Measurements from ENCODE around the gene STN1.

DNA sequence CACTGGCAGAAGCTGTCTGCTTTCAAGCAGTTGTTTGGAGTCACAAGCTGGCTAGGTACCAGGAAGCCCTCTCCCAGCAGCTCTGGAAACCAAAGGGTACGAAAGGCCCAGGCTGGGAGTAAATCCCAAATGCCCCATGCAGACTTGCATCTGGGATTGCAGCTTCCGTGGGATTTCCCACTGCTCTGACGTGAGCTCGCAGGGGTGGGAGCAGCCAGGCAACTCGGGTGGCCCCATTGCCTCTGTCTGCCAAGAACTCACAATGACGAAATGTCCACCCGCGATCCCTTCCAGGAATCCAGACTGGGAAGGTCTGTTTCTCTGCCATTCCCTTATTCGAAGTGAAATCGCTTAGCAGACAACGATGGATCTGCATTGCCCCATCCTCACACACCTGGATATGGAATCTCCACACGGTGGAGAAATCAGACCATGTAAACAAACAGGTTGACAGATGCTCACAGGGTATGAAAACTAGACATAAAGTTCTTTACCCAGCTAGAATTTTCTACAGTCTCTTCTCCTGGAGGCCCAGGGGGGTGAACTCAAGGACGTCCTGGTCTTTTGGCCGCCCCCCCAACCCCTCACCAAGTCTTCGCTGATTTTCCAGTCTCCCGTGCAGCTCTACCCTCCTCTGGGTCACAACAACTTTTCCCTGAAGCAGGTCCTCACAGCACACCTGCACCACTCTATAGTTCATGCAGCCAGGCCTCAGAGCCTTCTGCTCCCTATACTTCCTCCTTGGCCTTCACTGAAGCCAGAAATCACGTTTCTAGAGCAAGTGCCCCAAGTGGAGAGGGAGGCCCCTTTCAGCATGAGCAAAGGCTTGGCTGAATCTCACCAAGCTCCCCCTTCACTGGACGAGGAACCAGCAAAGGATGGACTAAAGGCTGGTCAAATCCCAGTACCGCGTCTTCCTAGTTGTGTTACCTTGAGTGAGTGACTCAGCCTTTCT is 82.6 kb downstream of the STN1 start:
- TF ChIP-seq GATA2 (IDR thresholded peaks at IDR 0.05; ENCODE audit: low read depth, low read length) (no peak), GATA3 (IDR thresholded peaks at IDR 0.05; ENCODE audit: low read depth, low read length) (no peak)

Measured in SH-SY5Y (cell line).